IPS-20b (cell line): ENCODE measurements around the gene SCN5A.
"Not testable (repeated sequence)": the region's sequence is repeated elsewhere in the genome, so short reads cannot be mapped to it uniquely, and the experiment has no call there.

Experiments used
- H3K27ac ChIP-seq: one replicate; pipeline ENCODE4 v1.5.1; 2013; ENCODE audit warnings: low read length
- H3K27me3 ChIP-seq: 2 replicates; pipeline ENCODE4 v1.6.1; 2013; ENCODE audit warnings: mild to moderate bottlenecking, low read length, inconsistent platforms; ENCODE audit not compliant: insufficient read depth
- H3K36me3 ChIP-seq: 2 replicates; pipeline ENCODE4 v1.6.1; 2013; ENCODE audit warnings: low read depth, mild to moderate bottlenecking, inconsistent platforms, low read length, moderate library complexity; ENCODE audit not compliant: insufficient read depth
- H3K4me1 ChIP-seq: 2 replicates; pipeline ENCODE4 v1.6.1; 2013; ENCODE audit warnings: mild to moderate bottlenecking, control low read depth, inconsistent platforms, low read length, moderate library complexity; ENCODE audit not compliant: insufficient read depth
- H3K4me3 ChIP-seq: 2 replicates; pipeline ENCODE4 v1.5.1; 2013; ENCODE audit warnings: mild to moderate bottlenecking, low read length, inconsistent platforms
- H3K9ac ChIP-seq: 2 replicates; pipeline ENCODE4 v1.6.1; 2013; ENCODE audit warnings: low read depth, mild to moderate bottlenecking, inconsistent platforms, low read length, moderate library complexity
- H3K9me3 ChIP-seq: 2 replicates; pipeline ENCODE4 v1.6.1; 2013; ENCODE audit warnings: mild to moderate bottlenecking, low read depth, low read length, inconsistent platforms; ENCODE audit not compliant: insufficient read depth

Gene SCN5A

GRCh38 chr3:38574411-38575278 lies 74.8 kb downstream of the SCN5A start:
- Histone ChIP-seq H3K9me3 (no peaks in the 10 kb centered on the region), H3K27ac (no peak overlapping the region), H3K4me3 (no peak overlapping the region), H3K9ac (no peak overlapping the region), H3K27me3 (no peaks in the 10 kb centered on the region; the same call in 1 of the 2 replicates), H3K4me1 (no peaks in the 10 kb centered on the region; the same call in 1 of the 2 replicates), H3K36me3 (no peaks in the 10 kb centered on the region)

DNA sequence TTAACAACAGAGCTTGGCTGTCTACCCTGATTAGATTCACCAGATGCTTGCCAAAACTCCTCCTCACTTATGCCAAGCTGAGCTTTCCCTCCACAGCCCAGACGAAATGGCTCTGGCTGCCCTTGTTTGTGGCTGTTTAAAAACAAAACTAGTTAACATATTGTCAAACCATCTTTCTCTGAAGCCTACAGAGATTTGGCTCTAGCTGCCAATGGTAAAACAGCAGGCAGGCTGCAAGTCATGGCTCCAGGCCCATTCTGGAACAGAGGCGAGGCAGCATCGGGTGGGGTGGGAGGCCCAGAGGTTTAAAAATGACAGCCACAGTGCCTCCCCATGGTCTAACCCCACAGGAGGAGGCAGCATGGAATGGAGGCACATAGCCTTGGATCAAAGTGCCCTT lies 75.9 kb downstream of the SCN5A start:
- Histone ChIP-seq H3K9me3 (no peaks in the 10 kb centered on the region), H3K36me3 (no peaks in the 10 kb centered on the region), H3K4me3 (no peak overlapping the region), H3K4me1 (no peaks in the 10 kb centered on the region), H3K27ac (no peak overlapping the region), H3K27me3 (no peaks in the 10 kb centered on the region; the same call in 1 of the 2 replicates), H3K9ac (no peak overlapping the region)

GRCh38 chr3:38573111-38573510 lies 76.4 kb downstream of the SCN5A start:
- Histone ChIP-seq H3K27me3 (no peaks in the 10 kb centered on the region), H3K27ac (no peak overlapping the region), H3K4me1 (no peaks in the 10 kb centered on the region), H3K9ac (no peak overlapping the region), H3K36me3 (no peaks in the 10 kb centered on the region), H3K4me3 (no peak overlapping the region), H3K9me3 (no peaks in the 10 kb centered on the region)

DNA sequence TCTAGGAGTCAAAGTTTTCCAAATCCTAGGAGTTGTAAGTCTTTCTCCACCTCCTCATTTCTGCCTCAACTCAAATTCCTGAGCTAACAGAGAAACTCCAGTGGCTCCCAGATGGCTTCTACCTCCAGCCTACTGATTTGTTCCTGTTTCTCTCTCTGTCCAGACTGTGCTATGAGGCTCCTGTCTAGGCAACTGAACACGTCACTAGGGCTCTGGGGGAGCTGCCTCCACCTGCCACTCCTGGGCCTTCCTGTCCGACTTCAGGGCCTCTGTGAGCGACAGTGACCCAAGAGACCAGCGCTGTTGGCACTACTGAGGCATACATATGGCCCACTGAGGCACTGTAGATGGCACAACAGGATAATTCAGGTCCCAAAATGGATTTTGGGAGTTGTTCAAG lies 82.0 kb downstream of the SCN5A start:
- Histone ChIP-seq H3K4me3 (no peak overlapping the region), H3K27me3 (no peaks in the 10 kb centered on the region), H3K27ac (no peak overlapping the region), H3K9ac (no peak overlapping the region), H3K36me3 (no peaks in the 10 kb centered on the region), H3K9me3 (no peaks in the 10 kb centered on the region), H3K4me1 (no peaks in the 10 kb centered on the region)

DNA sequence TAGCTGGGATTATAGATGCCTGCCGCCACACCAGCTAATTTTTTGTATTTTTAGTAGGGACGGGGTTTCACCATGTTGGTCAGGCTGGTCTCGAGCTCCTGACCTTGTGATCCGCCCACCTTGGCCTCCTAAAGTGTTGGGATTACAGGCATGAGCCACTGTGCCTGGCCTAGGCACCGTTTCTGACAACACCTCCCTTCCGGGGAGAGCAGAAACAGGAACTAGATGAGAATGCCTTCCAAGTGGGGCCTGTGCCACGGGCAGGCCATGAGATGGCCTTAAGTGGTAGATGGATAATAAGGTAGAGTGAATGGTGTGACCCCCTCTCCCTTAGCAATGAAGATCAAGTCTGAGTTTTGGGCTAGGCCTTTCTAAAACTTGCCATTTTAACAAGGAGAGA lies 82.7 kb downstream of the SCN5A start:
- not testable (repeated sequence) for H3K27ac ChIP-seq, H3K4me1 ChIP-seq, H3K9ac ChIP-seq, H3K27me3 ChIP-seq, H3K9me3 ChIP-seq, H3K4me3 ChIP-seq, H3K36me3 ChIP-seq

DNA sequence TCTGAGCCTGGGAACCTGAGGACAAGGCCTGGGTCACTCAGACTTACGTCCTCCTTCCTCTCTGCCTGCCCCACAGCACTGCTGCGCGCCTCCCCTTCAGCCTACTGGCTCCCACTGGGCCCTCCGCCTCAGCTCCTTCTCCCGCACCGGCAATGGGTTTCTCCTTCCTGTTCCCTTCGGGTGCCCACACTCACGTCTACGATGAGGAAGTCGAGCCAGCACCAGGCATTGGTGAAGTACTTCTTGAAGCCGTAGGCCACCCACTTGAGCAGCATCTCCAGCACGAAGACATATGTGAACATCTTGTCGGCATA lies 83.3 kb downstream of the SCN5A start:
- H3K9me3 ChIP-seq = no peaks in the 10 kb centered on the region
- no peaks in the 10 kb centered on the region for H3K4me1 ChIP-seq
- H3K27ac ChIP-seq = no peak overlapping the region
- H3K27me3 ChIP-seq = no peaks in the 10 kb centered on the region
- H3K9ac ChIP-seq = no peak overlapping the region
- H3K4me3 ChIP-seq = no peak overlapping the region
- no peaks in the 10 kb centered on the region for H3K36me3 ChIP-seq

GRCh38 chr3:38565339-38566214 lies 83.9 kb downstream of the SCN5A start:
- H3K27me3 ChIP-seq = no peaks in the 10 kb centered on the region
- H3K4me3 ChIP-seq = no peak overlapping the region
- H3K4me1 ChIP-seq = no peaks in the 10 kb centered on the region
- H3K36me3 ChIP-seq = no peaks in the 10 kb centered on the region
- no peak overlapping the region for H3K27ac ChIP-seq
- no peak overlapping the region for H3K9ac ChIP-seq
- no peaks in the 10 kb centered on the region for H3K9me3 ChIP-seq

GRCh38 chr3:38564631-38565338 lies 84.7 kb downstream of the SCN5A start:
- Histone ChIP-seq H3K27me3 (no peaks in the 10 kb centered on the region), H3K4me1 (no peaks in the 10 kb centered on the region), H3K27ac (no peak overlapping the region), H3K9me3 (no peaks in the 10 kb centered on the region), H3K9ac (no peak overlapping the region), H3K4me3 (no peak overlapping the region), H3K36me3 (no peaks in the 10 kb centered on the region)

DNA sequence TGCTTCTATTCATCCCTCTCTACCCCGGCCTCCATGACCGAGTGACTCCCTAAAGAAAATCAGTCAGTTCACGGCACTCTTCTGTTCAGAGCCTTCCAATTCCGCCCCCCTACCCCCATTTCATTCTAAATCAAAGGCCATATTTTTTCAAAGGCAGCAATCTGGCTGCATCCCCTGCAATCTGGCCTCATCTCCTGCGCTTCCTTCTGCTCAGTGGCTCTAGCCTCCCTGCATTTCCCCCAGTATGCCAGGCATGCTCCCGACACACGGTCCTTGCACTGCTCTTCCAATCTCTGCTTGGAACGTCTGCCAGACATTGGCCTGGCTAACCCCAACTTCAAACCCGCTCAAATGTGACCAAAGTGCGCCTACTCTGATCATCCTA lies 85.6 kb downstream of the SCN5A start:
- H3K27ac ChIP-seq = no peak overlapping the region
- H3K36me3 ChIP-seq = no peaks in the 10 kb centered on the region
- H3K27me3 ChIP-seq = no peaks in the 10 kb centered on the region
- H3K4me3 ChIP-seq = no peak overlapping the region
- no peaks in the 10 kb centered on the region for H3K9me3 ChIP-seq
- H3K9ac ChIP-seq = no peak overlapping the region
- no peaks in the 10 kb centered on the region for H3K4me1 ChIP-seq

DNA sequence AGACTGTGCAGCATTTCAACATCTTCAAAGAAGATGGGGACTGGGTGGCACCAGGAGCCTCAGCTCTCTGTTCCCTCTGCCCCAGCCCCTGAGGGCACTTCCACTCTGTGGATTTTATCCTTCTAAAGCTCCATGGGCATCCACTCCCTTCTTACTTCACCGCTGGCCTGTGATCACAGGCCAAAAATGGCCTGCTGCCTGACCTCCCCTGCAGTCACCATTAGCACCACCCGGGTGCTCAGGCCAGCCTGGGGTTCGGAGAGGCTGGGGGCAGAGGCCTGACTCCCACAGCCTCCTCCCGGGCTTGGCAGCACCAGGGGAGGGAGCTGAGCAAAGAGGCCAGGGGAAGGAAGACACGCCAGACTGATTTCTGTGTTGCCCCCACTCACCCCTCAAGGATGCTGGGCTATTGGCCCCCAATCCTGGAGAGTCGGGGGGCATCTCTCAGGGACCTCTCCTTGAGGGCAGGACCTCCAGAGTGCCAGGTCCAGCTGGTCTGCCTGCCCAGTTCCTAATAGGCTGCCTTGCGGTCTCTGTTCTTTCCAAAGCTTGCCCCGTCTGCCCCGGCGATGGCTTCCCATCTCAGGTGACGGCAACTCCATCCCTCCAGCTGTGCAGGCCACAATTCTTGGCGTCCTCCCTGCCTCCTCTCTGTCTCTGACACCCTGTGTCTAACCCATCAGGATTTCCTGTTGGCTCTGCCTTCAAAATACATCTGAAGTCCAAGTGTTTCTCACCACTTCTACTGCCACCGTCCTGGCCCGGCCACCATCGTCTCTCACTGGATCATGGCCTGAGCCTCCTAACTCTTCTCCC lies 86.2 kb downstream of the SCN5A start:
- Histone ChIP-seq H3K27ac (no peak overlapping the region), H3K4me1 (no peaks in the 10 kb centered on the region), H3K4me3 (no peak overlapping the region), H3K9me3 (no peaks in the 10 kb centered on the region), H3K27me3 (no peaks in the 10 kb centered on the region), H3K36me3 (no peaks in the 10 kb centered on the region), H3K9ac (no peak overlapping the region)

DNA sequence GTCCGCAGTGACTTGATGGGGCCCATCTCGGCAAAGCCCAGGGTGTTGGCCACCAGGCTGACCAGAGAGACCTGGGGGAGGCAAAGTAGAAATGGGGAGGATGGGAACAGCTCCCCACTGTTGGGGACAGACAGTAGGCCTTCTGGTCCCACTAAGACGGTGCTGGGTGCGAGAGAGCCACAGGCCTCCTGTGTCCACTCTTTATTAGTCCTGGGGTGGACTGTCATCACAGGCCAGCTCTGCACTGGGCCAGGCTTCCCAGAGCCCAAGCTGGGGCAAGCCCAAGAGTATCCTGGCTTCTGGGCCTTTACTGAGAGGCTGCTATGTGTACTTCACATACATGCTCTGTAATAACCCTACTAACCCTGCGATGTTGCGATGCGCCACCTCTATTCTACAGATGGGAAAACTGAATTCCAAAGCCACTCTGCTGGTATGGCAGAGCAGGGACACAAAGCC lies 87.0 kb downstream of the SCN5A start:
- Histone ChIP-seq H3K27me3 (no peaks in the 10 kb centered on the region), H3K9ac (no peak overlapping the region)

More for the DNA sequence above, 87.0 kb downstream of the SCN5A start:
- H3K36me3 ChIP-seq = no peaks in the 10 kb centered on the region
- H3K4me3 ChIP-seq = no peak overlapping the region
- H3K27ac ChIP-seq = no peak overlapping the region
- H3K4me1 ChIP-seq = no peaks in the 10 kb centered on the region
- H3K9me3 ChIP-seq = no peaks in the 10 kb centered on the region
